Upper lobe of left lung (tissue), 4 donors: ENCODE results near the gene EDEM2.

ENCODE experiments used
- POLR2A ChIP-seq, 4 donors: fragments of 450-650 bp; IDR thresholded peaks; one replicate each; pipeline ENCODE4 v1.5.1; 2016 to 2017; ENCODE audit warnings: antibody characterized with exemption in 4 of 4, mild to moderate bottlenecking in 2 of 4
- TF ChIP-seq, protein P1 (sequence below), 6 experiments: fragments of 450-650 bp in 4 of 6; fragments of 200-600 bp in 2 of 6; sonication (generic) in 2 of 6; IDR thresholded peaks; one replicate each; pipeline ENCODE4 v1.5.1; 2016 to 2019; ENCODE audit warnings: antibody characterized with exemption in 6 of 6

DNA sequence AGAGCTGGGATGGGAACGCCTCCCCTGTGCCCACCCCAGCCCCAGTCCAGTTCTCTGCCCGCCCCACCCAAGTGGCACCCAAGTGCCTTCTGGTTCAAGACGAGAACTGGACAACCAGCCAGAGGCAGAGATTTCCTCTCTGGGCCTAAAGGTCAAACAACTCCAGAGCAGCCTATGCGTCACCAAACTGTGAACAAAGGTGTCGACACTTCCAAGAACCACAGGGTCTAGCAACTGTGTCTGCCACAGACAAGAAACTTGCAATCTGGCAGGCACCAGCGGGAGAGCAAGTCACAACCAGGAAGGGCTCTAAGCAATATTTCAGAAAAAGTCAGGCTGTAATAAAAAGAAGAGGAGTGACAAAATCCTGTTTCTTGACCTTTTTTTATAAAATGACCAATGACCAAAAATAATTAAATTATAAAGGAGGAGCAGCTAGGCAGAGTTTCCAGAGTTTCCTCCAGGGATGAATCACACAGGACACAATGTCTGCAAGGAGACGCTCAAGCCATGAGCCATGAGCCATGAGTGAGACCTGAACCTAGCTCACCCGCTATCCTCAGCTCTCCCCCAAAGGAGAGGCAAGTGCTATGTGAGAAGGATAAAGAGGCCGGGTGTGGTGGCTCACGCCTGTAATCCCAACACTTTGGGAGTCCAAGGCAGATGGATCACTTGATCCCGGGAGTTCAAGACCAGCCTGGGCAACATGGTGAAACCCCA lies 11.1 kb downstream of the EDEM2 start:
- TF ChIP-seq POLR2A (IDR thresholded peaks at IDR 0.05), result peak in 1 of 4 donors; percentile 23
- TF ChIP-seq, protein P1, sequence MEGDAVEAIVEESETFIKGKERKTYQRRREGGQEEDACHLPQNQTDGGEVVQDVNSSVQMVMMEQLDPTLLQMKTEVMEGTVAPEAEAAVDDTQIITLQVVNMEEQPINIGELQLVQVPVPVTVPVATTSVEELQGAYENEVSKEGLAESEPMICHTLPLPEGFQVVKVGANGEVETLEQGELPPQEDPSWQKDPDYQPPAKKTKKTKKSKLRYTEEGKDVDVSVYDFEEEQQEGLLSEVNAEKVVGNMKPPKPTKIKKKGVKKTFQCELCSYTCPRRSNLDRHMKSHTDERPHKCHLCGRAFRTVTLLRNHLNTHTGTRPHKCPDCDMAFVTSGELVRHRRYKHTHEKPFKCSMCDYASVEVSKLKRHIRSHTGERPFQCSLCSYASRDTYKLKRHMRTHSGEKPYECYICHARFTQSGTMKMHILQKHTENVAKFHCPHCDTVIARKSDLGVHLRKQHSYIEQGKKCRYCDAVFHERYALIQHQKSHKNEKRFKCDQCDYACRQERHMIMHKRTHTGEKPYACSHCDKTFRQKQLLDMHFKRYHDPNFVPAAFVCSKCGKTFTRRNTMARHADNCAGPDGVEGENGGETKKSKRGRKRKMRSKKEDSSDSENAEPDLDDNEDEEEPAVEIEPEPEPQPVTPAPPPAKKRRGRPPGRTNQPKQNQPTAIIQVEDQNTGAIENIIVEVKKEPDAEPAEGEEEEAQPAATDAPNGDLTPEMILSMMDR (IDR thresholded peaks at IDR 0.05), result no peak
